Endothelial cell (in vitro differentiated cells): ENCODE data around the gene UROC1. TPM values are rescaled to one million over a fixed set of nuclear protein-coding genes. Genes with fewer than 3 reads are reported as not detected.
A peak's percentile ranks its signal among the peaks of the same experiment; 100 is the strongest.

Source experiments
- DNase-seq: peaks from one replicate; pipeline ENCODE4 v3.0.0; 2021; ENCODE audit warnings: low spot score
- H3K27ac Mint-ChIP-seq: one replicate; pipeline ENCODE4 v1.8.0; 2021; ENCODE audit warnings: mixed read lengths, inconsistent platforms; ENCODE audit not compliant: unreplicated experiment
- H3K27me3 Mint-ChIP-seq: one replicate; pipeline ENCODE4 v1.8.0; 2021; ENCODE audit warnings: mild to moderate bottlenecking, moderate library complexity, mixed read lengths, inconsistent platforms; ENCODE audit not compliant: unreplicated experiment
- H3K36me3 Mint-ChIP-seq: one replicate; pipeline ENCODE4 v1.8.0; 2021; ENCODE audit warnings: mild to moderate bottlenecking, low read depth, mixed read lengths, inconsistent platforms; ENCODE audit not compliant: unreplicated experiment
- H3K4me1 Mint-ChIP-seq: one replicate; pipeline ENCODE4 v1.8.0; 2021; ENCODE audit warnings: mild to moderate bottlenecking, mixed read lengths, inconsistent platforms; ENCODE audit not compliant: unreplicated experiment
- H3K4me3 Mint-ChIP-seq: one replicate; pipeline ENCODE4 v1.8.0; 2021; ENCODE audit warnings: mild to moderate bottlenecking, mixed read lengths, inconsistent platforms; ENCODE audit not compliant: unreplicated experiment
- H3K9me3 Mint-ChIP-seq: one replicate; pipeline ENCODE4 v1.8.0; 2021; ENCODE audit warnings: mixed read lengths, inconsistent platforms; ENCODE audit not compliant: unreplicated experiment
- total RNA-seq: library from RNA; stranded (reverse); fragmentation: NEBNext Ultra II Directional; extraction: Animal tissue kit (Norgen Biotek cat#: 25700); gene quantifications from one replicate; pipeline ENCODE4 v1.2.1, GENCODE V29; 2021; ENCODE audit not compliant: unreplicated experiment
- TF ChIP-seq, protein P1 (sequence below): fragments of 200-600 bp; sonication (generic); IDR thresholded peaks from one replicate; pipeline ENCODE4 v1.5.0; 2021; ENCODE audit warnings: antibody characterized with exemption; ENCODE audit not compliant: unreplicated experiment

The UROC1 gene
- total RNA-seq, 1 donor from 2014 or later: not detected

GRCh38 chr3:126473292-126474168, 44.0 kb downstream of the UROC1 start:
- peaks cover 17% of the 10 kb centered on the region for H3K27me3 Mint-ChIP-seq
- TF ChIP-seq, protein P1, sequence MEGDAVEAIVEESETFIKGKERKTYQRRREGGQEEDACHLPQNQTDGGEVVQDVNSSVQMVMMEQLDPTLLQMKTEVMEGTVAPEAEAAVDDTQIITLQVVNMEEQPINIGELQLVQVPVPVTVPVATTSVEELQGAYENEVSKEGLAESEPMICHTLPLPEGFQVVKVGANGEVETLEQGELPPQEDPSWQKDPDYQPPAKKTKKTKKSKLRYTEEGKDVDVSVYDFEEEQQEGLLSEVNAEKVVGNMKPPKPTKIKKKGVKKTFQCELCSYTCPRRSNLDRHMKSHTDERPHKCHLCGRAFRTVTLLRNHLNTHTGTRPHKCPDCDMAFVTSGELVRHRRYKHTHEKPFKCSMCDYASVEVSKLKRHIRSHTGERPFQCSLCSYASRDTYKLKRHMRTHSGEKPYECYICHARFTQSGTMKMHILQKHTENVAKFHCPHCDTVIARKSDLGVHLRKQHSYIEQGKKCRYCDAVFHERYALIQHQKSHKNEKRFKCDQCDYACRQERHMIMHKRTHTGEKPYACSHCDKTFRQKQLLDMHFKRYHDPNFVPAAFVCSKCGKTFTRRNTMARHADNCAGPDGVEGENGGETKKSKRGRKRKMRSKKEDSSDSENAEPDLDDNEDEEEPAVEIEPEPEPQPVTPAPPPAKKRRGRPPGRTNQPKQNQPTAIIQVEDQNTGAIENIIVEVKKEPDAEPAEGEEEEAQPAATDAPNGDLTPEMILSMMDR: no peak
- peak overlapping the region; percentile 75 for H3K27ac Mint-ChIP-seq
- H3K9me3 Mint-ChIP-seq: no peaks in the 10 kb centered on the region
- DNase-seq: no peak
- H3K4me1 Mint-ChIP-seq: peaks cover 33% of the 10 kb centered on the region
- peak overlapping the region; percentile 51 for H3K4me3 Mint-ChIP-seq
- peaks cover 38% of the 10 kb centered on the region for H3K36me3 Mint-ChIP-seq

DNA sequence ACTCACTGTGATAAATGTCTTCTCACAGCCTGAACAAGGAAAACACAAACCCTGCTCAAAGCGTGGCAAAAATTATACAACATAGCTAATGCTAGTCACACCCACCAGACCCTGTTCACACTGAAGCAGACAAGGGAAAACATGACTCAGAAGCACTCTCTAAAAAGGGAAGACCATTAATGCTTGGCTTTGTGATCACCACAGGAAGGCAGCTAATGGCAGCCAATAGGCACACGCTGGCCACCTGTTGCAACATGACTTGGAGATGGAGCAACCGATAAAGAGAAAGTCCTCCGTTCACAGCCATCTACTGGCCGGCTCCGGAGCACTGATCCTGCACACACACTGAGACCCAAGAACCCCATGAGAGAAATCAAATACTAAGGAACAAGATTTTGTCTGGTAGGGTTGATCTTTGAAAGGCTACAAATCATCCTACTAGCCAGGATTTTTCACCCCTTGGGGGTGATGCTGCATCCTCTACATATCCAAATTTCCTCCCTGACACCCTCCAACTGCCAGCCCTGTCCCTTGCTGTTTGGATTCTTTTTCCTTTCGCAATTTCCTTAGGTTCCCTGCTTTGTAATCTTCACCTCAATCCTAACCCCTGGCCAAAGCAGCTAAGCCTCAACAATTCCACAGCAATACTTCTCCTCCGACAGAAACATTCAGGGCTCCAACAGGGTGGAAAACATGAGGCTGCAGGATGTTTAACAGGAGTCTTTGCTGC, 45.1 kb downstream of the UROC1 start:
- Mint-ChIP-seq H3K4me1 (peaks cover 33% of the 10 kb centered on the region), H3K9me3 (no peaks in the 10 kb centered on the region), H3K4me3 (no peak overlapping the region), H3K36me3 (peaks cover 46% of the 10 kb centered on the region), H3K27me3 (peaks cover 21% of the 10 kb centered on the region), H3K27ac (no peak overlapping the region)
- TF ChIP-seq, protein P1: no peak
- DNase-seq: no peak

DNA sequence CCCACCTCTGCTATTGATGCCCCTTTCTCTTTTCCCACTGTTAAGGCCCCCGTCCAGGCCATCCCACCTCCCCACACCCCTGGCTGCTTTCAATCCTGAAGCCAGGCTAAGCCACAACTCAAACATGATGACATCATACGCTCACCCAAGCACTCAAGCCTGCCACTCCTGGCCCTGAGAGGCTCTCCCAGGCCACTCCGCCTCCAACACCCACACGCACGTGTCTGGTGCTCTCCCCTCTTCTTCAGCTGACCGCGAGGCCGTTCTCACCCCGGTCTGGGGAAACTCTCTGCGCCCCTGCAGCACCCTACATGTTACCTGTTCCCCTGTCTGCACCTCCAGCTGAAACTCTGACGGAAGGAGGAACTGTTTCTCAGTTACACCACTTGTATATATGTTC, 48.1 kb downstream of the UROC1 start:
- TF ChIP-seq, protein P1: no peak
- peaks cover 25% of the 10 kb centered on the region for H3K4me1 Mint-ChIP-seq
- DNase-seq: no peak
- H3K27ac Mint-ChIP-seq: no peak overlapping the region
- peaks cover 62% of the 10 kb centered on the region for H3K36me3 Mint-ChIP-seq
- peak overlapping the region; percentile 8 for H3K4me3 Mint-ChIP-seq
- H3K27me3 Mint-ChIP-seq: peaks cover 16% of the 10 kb centered on the region
- no peaks in the 10 kb centered on the region for H3K9me3 Mint-ChIP-seq

DNA sequence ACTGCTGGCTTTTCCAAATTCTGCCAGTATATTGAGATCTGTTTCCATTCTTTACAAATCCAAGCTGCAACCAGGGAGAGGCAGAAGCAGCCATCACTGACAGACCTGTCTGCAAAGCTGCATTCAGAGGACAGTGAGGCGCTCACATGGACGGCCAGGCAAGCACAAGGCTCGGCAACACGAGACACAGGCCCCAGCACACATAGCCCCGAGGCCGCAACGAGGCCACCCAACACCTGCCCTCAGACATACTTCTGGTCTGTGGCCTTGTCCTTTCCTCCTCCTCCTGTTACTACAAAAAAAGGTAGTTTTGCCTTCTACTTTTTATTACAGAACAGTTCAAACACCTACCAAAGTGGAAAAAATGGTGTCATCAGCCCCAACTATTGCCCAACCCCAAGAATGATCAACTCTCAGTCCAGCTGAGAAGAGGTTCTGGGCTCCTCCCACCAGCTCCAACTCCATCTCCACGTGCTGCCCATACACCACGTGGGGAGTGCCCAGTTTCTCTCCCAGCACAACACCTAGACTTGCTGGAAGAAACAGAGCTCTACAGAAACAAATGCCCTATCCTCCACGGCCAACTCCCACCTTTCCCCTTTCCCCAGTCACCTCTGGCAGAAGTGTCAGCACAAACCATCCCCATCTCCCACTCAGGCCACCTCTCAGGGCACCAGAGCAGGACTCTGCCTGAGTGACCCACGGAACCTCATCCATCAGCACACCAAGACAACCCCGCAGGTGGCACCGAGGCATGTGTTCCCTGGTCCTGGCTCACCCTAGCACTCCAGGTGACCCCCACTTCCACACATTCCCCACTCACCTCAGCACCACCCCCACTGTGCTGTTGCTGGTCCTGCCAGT, 49.3 kb downstream of the UROC1 start:
- Mint-ChIP-seq H3K4me3 (peak overlapping the region; percentile 29), H3K9me3 (no peaks in the 10 kb centered on the region), H3K27me3 (peaks cover 11% of the 10 kb centered on the region), H3K4me1 (peaks cover 15% of the 10 kb centered on the region), H3K27ac (no peak overlapping the region), H3K36me3 (peaks cover 58% of the 10 kb centered on the region)
- DNase-seq: no peak
- TF ChIP-seq, protein P1: no peak
